DND-41 (cell line): ENCODE data around the gene ZNF541.

Source experiments
- ATAC-seq: fragments of 200-7000 bp; cut with Tn5 transposase; 3 replicates; pipeline ENCODE4 v1.9.1; 2021; ENCODE audit warnings: low read depth; ENCODE audit not compliant: insufficient read depth
- DNase-seq: peaks from one replicate; pipeline ENCODE4 v3.0.0-alpha.2; 2020
- H2AFZ ChIP-seq: 2 replicates; pipeline ENCODE4 v1.6.0; 2012; ENCODE audit warnings: low read depth, low read length
- H3K27ac ChIP-seq: 2 replicates; pipeline ENCODE4 v1.5.1; 2012; ENCODE audit warnings: low read length, inconsistent platforms
- H3K27me3 ChIP-seq: fragments of 200-600 bp; sonication (generic); 2 replicates; pipeline ENCODE4 v1.6.0; 2012; ENCODE audit warnings: low read length, mild to moderate bottlenecking, inconsistent platforms; ENCODE audit not compliant: insufficient read depth, poor library complexity
- H3K36me3 ChIP-seq: 2 replicates; pipeline ENCODE4 v1.5.1; 2012; ENCODE audit warnings: low read length, inconsistent platforms; ENCODE audit not compliant: insufficient read depth
- H3K4me1 ChIP-seq: 2 replicates; pipeline ENCODE4 v1.5.1; 2012; ENCODE audit warnings: mild to moderate bottlenecking, low read length; ENCODE audit not compliant: insufficient read depth
- H3K4me2 ChIP-seq: 2 replicates; pipeline ENCODE4 v1.6.0; 2012; ENCODE audit warnings: mild to moderate bottlenecking, moderate library complexity, low read length, inconsistent platforms; ENCODE audit not compliant: insufficient read depth
- H3K4me3 ChIP-seq, 2 experiments: fragments of 200-600 bp in 1 of 2; shearing (Covaris generic) in 1 of 2; 2 replicates each; pipeline ENCODE4 v1.5.1; 2012 to 2016; ENCODE audit warnings: inconsistent platforms in 2 of 2, low read length in 2 of 2, mild to moderate bottlenecking in 2 of 2, low read depth in 1 of 2, moderate library complexity in 1 of 2
- H3K79me2 ChIP-seq: 2 replicates; pipeline ENCODE4 v1.6.0; 2012; ENCODE audit warnings: low read length, inconsistent platforms; ENCODE audit not compliant: insufficient read depth
- H3K9ac ChIP-seq: 2 replicates; pipeline ENCODE4 v1.6.0; 2012; ENCODE audit warnings: low read depth, mild to moderate bottlenecking, inconsistent platforms, low read length, moderate library complexity
- H3K9me3 ChIP-seq: 2 replicates; pipeline ENCODE4 v1.5.1; 2012; ENCODE audit warnings: low read length, moderate library complexity, mild to moderate bottlenecking, inconsistent platforms; ENCODE audit not compliant: insufficient read depth, severe bottlenecking
- H4K20me1 ChIP-seq: 2 replicates; pipeline ENCODE4 v1.6.0; 2012; ENCODE audit warnings: low read length; ENCODE audit not compliant: insufficient read depth
- CTCF ChIP-seq: IDR thresholded peaks from 2 replicates; pipeline ENCODE4 v1.5.1; 2012; ENCODE audit warnings: borderline replicate concordance, low read length, moderate library complexity, mild to moderate bottlenecking; ENCODE audit not compliant: poor library complexity, severe bottlenecking; ENCODE audit errors: extremely low read depth
- EZH2 ChIP-seq: IDR thresholded peaks from 3 replicates; pipeline ENCODE4 v1.6.1; 2012; ENCODE audit warnings: borderline replicate concordance, low read depth, mild to moderate bottlenecking, moderate library complexity, low read length, inconsistent platforms; ENCODE audit not compliant: severe bottlenecking

Gene ZNF541

GRCh38 chr19:47608969-47609905, 36.3 kb upstream of the ZNF541 start, which contains the start of gene BICRA:
BICRA (plus strand) TSS chr19:47609134; CDS start chr19:47673575, 64,441 bp downstream.
- Histone ChIP-seq H3K9ac (peak within 1 kb of the TSS; percentile 100), H4K20me1 (peaks cover 41% of the 10 kb centered on the region), H3K27me3 (no peaks in the 10 kb centered on the region), H3K27ac (peak within 1 kb of the TSS; percentile 93), H3K4me1 (peaks cover 22% of the 10 kb centered on the region), H2AFZ (peak within 1 kb of the TSS; percentile 94), H3K9me3 (no peaks in the 10 kb centered on the region), H3K79me2 (peaks cover 62% of the 10 kb centered on the region), H3K36me3 (peaks cover 3% of the 10 kb centered on the region; the same call in 1 of the 2 replicates), H3K4me2 (peak within 1 kb of the TSS; percentile 98), H3K4me3 (peak within 1 kb of the TSS; percentile 100)
- TF ChIP-seq EZH2 = no peak
- no peak for TF ChIP-seq CTCF
- ATAC-seq (peak; percentile 47), DNase-seq (peak; percentile 80)

GRCh38 chr19:47608074-47608918, 35.3 kb upstream of the ZNF541 start:
- Histone ChIP-seq H4K20me1 (peaks cover 31% of the 10 kb centered on the region), H3K4me3 (peak overlapping the region; percentile 100), H3K36me3 (peaks cover 3% of the 10 kb centered on the region; the same call in 1 of the 2 replicates), H3K79me2 (peaks cover 52% of the 10 kb centered on the region), H3K27me3 (no peaks in the 10 kb centered on the region), H2AFZ (peak overlapping the region; percentile 94), H3K9ac (peak overlapping the region; percentile 100), H3K9me3 (no peaks in the 10 kb centered on the region), H3K4me2 (peak overlapping the region; percentile 98), H3K4me1 (peaks cover 22% of the 10 kb centered on the region), H3K27ac (peak overlapping the region; percentile 93)
- TF ChIP-seq CTCF = peak; percentile 22
- TF ChIP-seq EZH2 = no peak
- peak; percentile 91 for ATAC-seq
- DNase-seq = peak; percentile 95

GRCh38 chr19:47607564-47608073, 34.7 kb upstream of the ZNF541 start:
- Histone ChIP-seq H3K4me3 (peak overlapping the region; percentile 100), H3K27ac (peak overlapping the region; percentile 93), H3K79me2 (peaks cover 46% of the 10 kb centered on the region), H4K20me1 (peaks cover 24% of the 10 kb centered on the region), H3K4me2 (peak overlapping the region; percentile 98), H3K9me3 (no peaks in the 10 kb centered on the region), H3K36me3 (peaks cover 3% of the 10 kb centered on the region; the same call in 1 of the 2 replicates), H3K9ac (peak overlapping the region; percentile 100), H2AFZ (peak overlapping the region; percentile 94), H3K27me3 (no peaks in the 10 kb centered on the region), H3K4me1 (peaks cover 22% of the 10 kb centered on the region)
- DNase-seq = no peak
- no peak for ATAC-seq
- no peak for TF ChIP-seq EZH2
- no peak for TF ChIP-seq CTCF
